Mesenchymal stem cell (in vitro differentiated cells and primary cell): ENCODE measurements around the gene ETS2.

Experiments used
- DNase-seq: peaks from one replicate; pipeline ENCODE4 v3.0.0-alpha.2; 2013
- H2AFZ ChIP-seq: one replicate; pipeline ENCODE4 v1.6.1; 2013; ENCODE audit warnings: low read depth, mild to moderate bottlenecking, control low read depth, inconsistent platforms, low read length, moderate library complexity
- H2AK5ac ChIP-seq: 2 replicates; pipeline ENCODE4 v1.6.1; 2013; ENCODE audit warnings: low read length, moderate library complexity, mild to moderate bottlenecking, inconsistent platforms; ENCODE audit not compliant: severe bottlenecking
- H2BK120ac ChIP-seq: one replicate; pipeline ENCODE4 v1.6.1; 2013; ENCODE audit warnings: low read depth, mild to moderate bottlenecking, inconsistent platforms, low read length, moderate library complexity
- H2BK12ac ChIP-seq, 2 experiments: one replicate each; pipeline ENCODE4 v1.6.1; 2013; ENCODE audit warnings: inconsistent platforms in 2 of 2, low read length in 2 of 2, mild to moderate bottlenecking in 2 of 2, moderate library complexity in 2 of 2, control low read depth in 1 of 2
- H2BK15ac ChIP-seq: one replicate; pipeline ENCODE4 v1.6.1; 2013; ENCODE audit warnings: mild to moderate bottlenecking, low read depth, inconsistent platforms; ENCODE audit not compliant: poor library complexity, severe bottlenecking
- H2BK5ac ChIP-seq: 2 replicates; pipeline ENCODE4 v1.6.1; 2013; ENCODE audit warnings: low read depth, mild to moderate bottlenecking, low read length, control low read depth, inconsistent platforms; ENCODE audit not compliant: poor library complexity, severe bottlenecking
- H3K14ac ChIP-seq, 2 experiments: one replicate each; pipeline ENCODE4 v1.6.1; 2013; ENCODE audit warnings: inconsistent platforms in 2 of 2, low read length in 2 of 2, control low read depth in 1 of 2, mild to moderate bottlenecking in 1 of 2, moderate library complexity in 1 of 2
- H3K18ac ChIP-seq, 2 experiments: one replicate each; pipeline ENCODE4 v1.6.1; 2013; ENCODE audit warnings: inconsistent platforms in 2 of 2, low read length in 2 of 2, control low read depth in 1 of 2, low read depth in 1 of 2, mild to moderate bottlenecking in 1 of 2
- H3K23ac ChIP-seq, 2 experiments: one replicate each; pipeline ENCODE4 v1.6.1; 2013; ENCODE audit warnings: inconsistent platforms in 2 of 2, low read length in 2 of 2, mild to moderate bottlenecking in 2 of 2, moderate library complexity in 2 of 2, control low read depth in 1 of 2
- H3K27ac ChIP-seq: 2 replicates; pipeline ENCODE4 v1.5.1; 2013; ENCODE audit warnings: mild to moderate bottlenecking, moderate library complexity, low read length, control low read depth, inconsistent platforms; ENCODE audit not compliant: poor library complexity, severe bottlenecking
- H3K27me3 ChIP-seq, 2 experiments: 2 replicates each; pipeline versions ENCODE4 v1.6.1 to v1.7.0; 2013; ENCODE audit warnings: low read length in 2 of 2, mild to moderate bottlenecking in 2 of 2, moderate library complexity in 2 of 2, control low read depth in 1 of 2, inconsistent platforms in 1 of 2; ENCODE audit not compliant: control insufficient read depth in 1 of 2, insufficient read depth in 1 of 2
- H3K36me3 ChIP-seq, 2 experiments: 2 replicates each; pipeline versions ENCODE4 v1.6.1 to v1.7.0; 2013; ENCODE audit warnings: low read length in 2 of 2, control low read depth in 1 of 2, inconsistent platforms in 1 of 2, low read depth in 1 of 2, mild to moderate bottlenecking in 1 of 2; ENCODE audit not compliant: insufficient read depth in 2 of 2, control insufficient read depth in 1 of 2
- H3K4ac ChIP-seq, 2 experiments: one replicate each; pipeline ENCODE4 v1.6.1; 2013; ENCODE audit warnings: inconsistent platforms in 2 of 2, low read length in 2 of 2, mild to moderate bottlenecking in 2 of 2, moderate library complexity in 2 of 2, control low read depth in 1 of 2, low read depth in 1 of 2
- H3K4me1 ChIP-seq: 2 replicates; pipeline ENCODE4 v1.6.1; 2013; ENCODE audit warnings: low read depth, low read length, control low read depth; ENCODE audit not compliant: control insufficient read depth, insufficient read depth
- H3K4me2 ChIP-seq: 2 replicates; pipeline ENCODE4 v1.6.1; 2013; ENCODE audit warnings: low read length, mild to moderate bottlenecking, inconsistent platforms; ENCODE audit not compliant: poor library complexity, severe bottlenecking
- H3K4me3 ChIP-seq, 2 experiments: 2 replicates each; pipeline versions ENCODE4 v1.5.1 to v1.7.0; 2013; ENCODE audit warnings: low read length in 2 of 2, mild to moderate bottlenecking in 2 of 2, control low read depth in 1 of 2, low read depth in 1 of 2; ENCODE audit not compliant: insufficient read depth in 1 of 2
- H3K79me1 ChIP-seq: replicated peaks from 2 replicates; pipeline ENCODE4 v1.6.1; 2013; ENCODE audit warnings: mild to moderate bottlenecking, control low read depth, low read length, inconsistent platforms; ENCODE audit not compliant: poor library complexity, severe bottlenecking
- H3K9ac ChIP-seq: 2 replicates; pipeline ENCODE4 v1.7.0; 2013; ENCODE audit warnings: mild to moderate bottlenecking, low read length, moderate library complexity
- H3K9me3 ChIP-seq: 2 replicates; pipeline ENCODE4 v1.7.0; 2013; ENCODE audit warnings: mild to moderate bottlenecking, low read length; ENCODE audit not compliant: control insufficient read depth
- H4K8ac ChIP-seq: one replicate; pipeline ENCODE4 v1.6.1; 2013; ENCODE audit warnings: inconsistent platforms, mild to moderate bottlenecking, low read length, moderate library complexity
- H4K91ac ChIP-seq: one replicate; pipeline ENCODE4 v1.6.1; 2013; ENCODE audit warnings: mild to moderate bottlenecking, low read length, inconsistent platforms
- WGBS: methylation state at CpG from one replicate; pipeline ENCODE4 v1.1.7; 2013; ENCODE audit warnings: mixed read lengths; 5-methylcytosine and 5-hydroxymethylcytosine counted together

The ETS2 gene

DNA sequence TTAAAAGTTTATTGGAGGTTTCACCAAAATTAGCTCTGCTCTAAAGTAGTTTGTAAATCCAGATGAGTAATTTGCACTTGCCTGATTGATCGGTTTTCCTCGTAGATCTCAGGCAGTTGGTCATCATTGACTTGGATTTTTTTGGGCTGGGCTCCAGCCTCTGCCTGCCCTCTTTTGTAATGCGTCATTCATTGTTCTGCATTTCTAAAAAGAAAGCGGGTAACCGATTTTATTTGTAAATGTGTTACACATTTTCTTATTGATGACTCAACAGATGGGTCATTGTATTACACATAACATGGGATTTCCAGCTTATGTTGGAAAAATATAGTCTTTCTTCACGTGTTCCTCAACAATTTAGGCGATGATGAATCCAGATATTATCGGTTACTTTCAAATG, 5.5 kb downstream of the ETS2 start:
- no peak overlapping the region for H2AFZ ChIP-seq

DNA sequence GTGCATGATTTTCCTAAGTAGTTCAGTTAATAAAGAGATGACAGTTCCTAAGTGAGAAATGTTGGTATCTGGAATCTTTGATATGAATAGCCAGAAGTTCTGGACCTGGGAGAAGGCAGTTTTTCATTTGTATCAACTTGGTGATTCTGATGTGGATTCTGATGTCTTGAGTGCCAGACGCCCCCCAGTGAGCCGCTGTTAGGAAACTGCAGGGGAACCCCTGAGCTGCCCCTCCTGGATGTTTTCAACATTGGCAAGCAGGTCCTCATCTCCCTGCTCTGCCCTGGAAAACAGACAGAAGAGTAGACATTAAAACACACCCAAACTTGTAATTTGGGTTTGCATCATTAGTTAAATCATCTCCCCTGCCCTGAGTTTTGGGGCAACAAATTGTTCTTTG, 7.4 kb downstream of the ETS2 start:
- no peak overlapping the region for H3K14ac ChIP-seq
- no peak overlapping the region for H2BK5ac ChIP-seq
- H3K9me3 ChIP-seq: no peaks in the 10 kb centered on the region
- no peak overlapping the region for H3K4ac ChIP-seq
- no peak overlapping the region for H2BK120ac ChIP-seq
- no peak overlapping the region for H3K18ac ChIP-seq
- WGBS: 69% methylated on average over 2 of the region's 2 CpGs
- H3K9ac ChIP-seq: no peak overlapping the region
- H3K36me3 ChIP-seq: peaks cover 30 to 58% of the 10 kb centered on the region in 2 experiments
- H4K91ac ChIP-seq: no peak overlapping the region
- no peaks in the 10 kb centered on the region for H3K27me3 ChIP-seq
- H2BK12ac ChIP-seq: no peak overlapping the region
- H3K79me1 ChIP-seq: peaks cover 23% of the 10 kb centered on the region
- no peak overlapping the region for H2AFZ ChIP-seq
- no peak overlapping the region for H3K23ac ChIP-seq
- no peak overlapping the region for H3K4me3 ChIP-seq
- no peak overlapping the region for H2AK5ac ChIP-seq
- peaks cover 8% of the 10 kb centered on the region for H3K4me1 ChIP-seq
- H4K8ac ChIP-seq: no peak overlapping the region
- no peak overlapping the region for H3K27ac ChIP-seq
- no peak for DNase-seq
- H2BK15ac ChIP-seq: no peak overlapping the region
- H3K4me2 ChIP-seq: no peak overlapping the region

More for the DNA sequence above, 5.5 kb downstream of the ETS2 start:
- H3K79me1 ChIP-seq: peaks cover 19% of the 10 kb centered on the region
- peaks cover 5% of the 10 kb centered on the region for H3K4me1 ChIP-seq
- no peak overlapping the region for H2BK12ac ChIP-seq
- H3K4me3 ChIP-seq: no peak overlapping the region
- no peaks in the 10 kb centered on the region for H3K27me3 ChIP-seq
- 61% methylated on average over 5 of the region's 8 CpGs for WGBS
- H3K4ac ChIP-seq: no peak overlapping the region
- no peak overlapping the region for H2BK5ac ChIP-seq
- no peak overlapping the region for H2AK5ac ChIP-seq
- H3K4me2 ChIP-seq: no peak overlapping the region
- no peak overlapping the region for H4K91ac ChIP-seq
- no peak overlapping the region for H3K23ac ChIP-seq
- no peak overlapping the region for H3K27ac ChIP-seq
- H3K14ac ChIP-seq: no peak overlapping the region
- H3K9ac ChIP-seq: no peak overlapping the region
- H4K8ac ChIP-seq: no peak overlapping the region
- H3K18ac ChIP-seq: no peak overlapping the region
- H2BK15ac ChIP-seq: no peak overlapping the region
- H2BK120ac ChIP-seq: no peak overlapping the region
- H3K36me3 ChIP-seq: peaks cover 16 to 39% of the 10 kb centered on the region in 2 experiments
- H3K9me3 ChIP-seq: no peaks in the 10 kb centered on the region
- peak; percentile 62 for DNase-seq

DNA sequence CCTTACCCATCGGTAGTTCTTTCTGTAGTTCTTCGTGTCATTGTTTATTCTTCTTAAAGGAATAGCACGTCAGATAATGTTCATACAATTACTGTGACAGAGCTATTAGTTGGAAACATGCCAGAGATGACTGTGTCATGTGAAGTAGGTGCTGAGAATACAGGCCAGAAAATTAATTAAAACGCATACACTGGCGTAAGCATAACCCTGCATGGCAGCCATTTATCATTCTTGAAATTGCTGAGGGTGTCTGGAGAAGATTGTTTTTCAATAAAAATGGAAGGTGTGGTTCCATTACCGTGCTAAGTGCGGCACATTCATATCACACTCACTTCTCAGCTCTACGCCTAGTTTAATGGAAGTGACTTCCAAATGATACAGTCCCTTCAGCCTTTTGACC, 7.8 kb downstream of the ETS2 start:
- H4K8ac ChIP-seq: no peak overlapping the region
- H4K91ac ChIP-seq: no peak overlapping the region
- no peak overlapping the region for H2AK5ac ChIP-seq
- DNase-seq: no peak
- no peak overlapping the region for H2BK120ac ChIP-seq
- no peak overlapping the region for H2BK5ac ChIP-seq
- H3K79me1 ChIP-seq: peaks cover 26% of the 10 kb centered on the region
- no peak overlapping the region for H2BK15ac ChIP-seq
- H3K18ac ChIP-seq: peak overlapping the region in 1 of 2 experiments; percentile 12
- no peaks in the 10 kb centered on the region for H3K27me3 ChIP-seq
- H2BK12ac ChIP-seq: no peak overlapping the region
- peaks cover 34 to 62% of the 10 kb centered on the region in 2 experiments for H3K36me3 ChIP-seq
- no peak overlapping the region for H3K14ac ChIP-seq
- no peak overlapping the region for H3K9ac ChIP-seq
- H3K9me3 ChIP-seq: no peaks in the 10 kb centered on the region
- H3K4me1 ChIP-seq: peaks cover 8% of the 10 kb centered on the region
- H3K4ac ChIP-seq: no peak overlapping the region
- no peak overlapping the region for H2AFZ ChIP-seq
- H3K4me2 ChIP-seq: no peak overlapping the region
- no peak overlapping the region for H3K4me3 ChIP-seq
- 80% methylated on average over 7 of the region's 8 CpGs for WGBS
- no peak overlapping the region for H3K23ac ChIP-seq
- no peak overlapping the region for H3K27ac ChIP-seq

DNA sequence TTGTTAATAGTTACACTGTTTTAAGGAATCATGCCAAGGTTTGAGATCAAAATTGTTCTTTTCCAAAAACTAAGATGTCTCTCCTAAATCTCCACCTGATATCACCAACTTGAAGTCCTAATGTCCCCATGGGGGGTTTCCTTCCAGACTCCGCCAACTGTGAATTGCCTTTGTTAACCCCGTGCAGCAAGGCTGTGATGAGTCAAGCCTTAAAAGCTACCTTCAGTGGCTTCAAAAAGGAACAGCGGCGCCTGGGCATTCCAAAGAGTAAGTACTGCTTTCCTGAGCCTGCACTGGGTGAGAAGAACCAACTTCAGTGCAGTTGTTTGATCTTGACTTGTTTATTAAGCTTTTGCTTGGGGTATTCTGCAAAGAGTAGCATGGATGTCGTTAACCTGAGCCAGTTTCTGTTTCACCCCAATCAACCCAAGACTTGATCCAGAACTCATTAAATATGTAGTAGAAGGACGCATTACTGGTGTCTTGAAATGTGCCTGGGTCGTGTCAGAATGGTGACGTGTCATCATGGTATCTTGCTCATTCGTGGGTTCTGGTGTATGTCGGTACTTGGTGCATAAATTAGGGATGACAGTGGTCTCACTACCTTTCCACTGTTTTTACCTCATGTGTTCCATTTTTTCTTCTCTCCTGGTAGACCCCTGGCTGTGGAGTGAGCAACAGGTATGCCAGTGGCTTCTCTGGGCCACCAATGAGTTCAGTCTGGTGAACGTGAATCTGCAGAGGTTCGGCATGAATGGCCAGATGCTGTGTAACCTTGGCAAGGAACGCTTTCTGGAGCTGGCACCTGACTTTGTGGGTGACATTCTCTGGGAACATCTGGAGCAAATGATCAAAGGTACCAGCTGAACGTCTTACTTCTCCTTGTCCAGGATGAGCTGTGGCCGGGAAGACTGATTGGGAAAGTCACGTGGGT, 8.7 kb downstream of the ETS2 start:
- no peak overlapping the region for H3K9ac ChIP-seq
- H2AFZ ChIP-seq: no peak overlapping the region
- peaks cover 39 to 70% of the 10 kb centered on the region in 2 experiments for H3K36me3 ChIP-seq
- H2BK5ac ChIP-seq: no peak overlapping the region
- no peak overlapping the region for H2BK120ac ChIP-seq
- peaks cover 11% of the 10 kb centered on the region for H3K4me1 ChIP-seq
- no peak overlapping the region for H2BK15ac ChIP-seq
- peak overlapping the region in 1 of 2 experiments; percentile 50 for H3K4ac ChIP-seq
- no peak overlapping the region for H4K91ac ChIP-seq
- H4K8ac ChIP-seq: no peak overlapping the region
- no peaks in the 10 kb centered on the region for H3K27me3 ChIP-seq
- no peak for DNase-seq
- no peak overlapping the region for H3K18ac ChIP-seq
- H3K79me1 ChIP-seq: peaks cover 31% of the 10 kb centered on the region
- H3K23ac ChIP-seq: no peak overlapping the region
- H2BK12ac ChIP-seq: no peak overlapping the region
- H3K27ac ChIP-seq: no peak overlapping the region
- H3K4me3 ChIP-seq: no peak overlapping the region
- WGBS: 78% methylated on average over 13 of the region's 16 CpGs
- no peak overlapping the region for H2AK5ac ChIP-seq
- no peak overlapping the region for H3K14ac ChIP-seq
- H3K9me3 ChIP-seq: peaks cover 5% of the 10 kb centered on the region
- no peak overlapping the region for H3K4me2 ChIP-seq
